ENCODE data around the gene IL1RL2.

GRCh38 chr2:102258025-102258385 lies 71.2 kb downstream of the IL1RL2 start:
- TF ChIP-seq CTCF (IDR thresholded peaks at IDR 0.05) = no peak
- TF ChIP-seq EP300 (IDR thresholded peaks at IDR 0.05) = no peak
- TF ChIP-seq POLR2A (IDR thresholded peaks at IDR 0.05) = no peak

Data from gastroesophageal sphincter (tissue), 3 donors.